NT2/D1 (cell line): ENCODE data around the gene PDGFRB.

ENCODE experiments used
- DNase-seq: peaks from one replicate; pipeline ENCODE4 v3.0.0-alpha.2; 2011; ENCODE audit warnings: low read depth, low spot score
- H3K27me3 ChIP-seq: 2 replicates; pipeline ENCODE4 v1.6.0; 2011; ENCODE audit warnings: mild to moderate bottlenecking; ENCODE audit not compliant: insufficient read length, insufficient read depth
- H3K36me3 ChIP-seq: 2 replicates; pipeline ENCODE4 v1.6.1; 2011; ENCODE audit warnings: mild to moderate bottlenecking, low read length, mixed read lengths; ENCODE audit not compliant: insufficient read depth, insufficient read length
- H3K4me1 ChIP-seq: 2 replicates; pipeline ENCODE4 v1.5.1; 2011; ENCODE audit not compliant: insufficient read depth, insufficient read length
- H3K4me3 ChIP-seq: 2 replicates; pipeline ENCODE4 v1.5.1; 2011; ENCODE audit warnings: low read depth; ENCODE audit not compliant: insufficient read length
- H3K9ac ChIP-seq: 2 replicates; pipeline ENCODE4 v1.6.0; 2011; ENCODE audit warnings: low read depth; ENCODE audit not compliant: insufficient read length
- H3K9me3 ChIP-seq: 2 replicates; pipeline ENCODE4 v1.5.1; 2011; ENCODE audit warnings: mild to moderate bottlenecking, low read length; ENCODE audit not compliant: insufficient read depth
- SUZ12 ChIP-seq: IDR thresholded peaks from 2 replicates; pipeline ENCODE4 v1.6.1; 2011; ENCODE audit not compliant: insufficient read length, insufficient read depth; ENCODE audit errors: extremely low read depth
- YY1 ChIP-seq: IDR thresholded peaks from 2 replicates; pipeline ENCODE4 v1.6.1; 2011; ENCODE audit not compliant: insufficient read length, insufficient read depth
- ZNF274 ChIP-seq: IDR thresholded peaks from 2 replicates; pipeline ENCODE4 v1.6.1; 2011; ENCODE audit warnings: mild to moderate bottlenecking, low read depth, low read length

PDGFRB gene

GRCh38 chr5:150077996-150078801 lies 77.4 kb downstream of the PDGFRB start:
- Histone ChIP-seq H3K27me3 (no peaks in the 10 kb centered on the region), H3K9ac (no peak overlapping the region), H3K9me3 (0 out of 2 replicates have a peak, but pooled peaks cover under 1% of the 10 kb centered on the region), H3K4me3 (no peak overlapping the region), H3K4me1 (peaks cover 7% of the 10 kb centered on the region), H3K36me3 (no peaks in the 10 kb centered on the region)
- TF ChIP-seq ZNF274 (no peak), SUZ12 (no peak), YY1 (no peak)
- DNase-seq = no peak

- no peak for DNase-seq
- no peak for TF ChIP-seq YY1
- TF ChIP-seq SUZ12 = no peak
- TF ChIP-seq ZNF274 = no peak
- 0 out of 2 replicates have a peak, but pooled peaks cover 3% of the 10 kb centered on the region for H3K9me3 ChIP-seq
- no peak overlapping the region for H3K4me3 ChIP-seq
- H3K36me3 ChIP-seq = no peaks in the 10 kb centered on the region
- H3K9ac ChIP-seq = no peak overlapping the region
- H3K4me1 ChIP-seq = peaks cover 4% of the 10 kb centered on the region
- no peaks in the 10 kb centered on the region for H3K27me3 ChIP-seq
Measured at GRCh38 chr5:150077060-150077459, 78.6 kb downstream of the PDGFRB start.

GRCh38 chr5:150075806-150076205 lies 79.8 kb downstream of the PDGFRB start:
- TF ChIP-seq ZNF274 (no peak), SUZ12 (no peak), YY1 (no peak)
- H3K4me3 ChIP-seq = no peak overlapping the region
- H3K4me1 ChIP-seq = peaks cover 2% of the 10 kb centered on the region
- no peak overlapping the region for H3K9ac ChIP-seq
- DNase-seq = no peak
- H3K27me3 ChIP-seq = no peaks in the 10 kb centered on the region
- H3K36me3 ChIP-seq = no peaks in the 10 kb centered on the region
- 0 out of 2 replicates have a peak, but pooled peaks cover 3% of the 10 kb centered on the region for H3K9me3 ChIP-seq

GRCh38 chr5:150075233-150075632 lies 80.4 kb downstream of the PDGFRB start:
- no peaks in the 10 kb centered on the region for H3K27me3 ChIP-seq
- no peak overlapping the region for H3K4me3 ChIP-seq
- no peak for TF ChIP-seq YY1
- TF ChIP-seq SUZ12 = no peak
- no peak for TF ChIP-seq ZNF274
- no peak for DNase-seq
- H3K9ac ChIP-seq = no peak overlapping the region
- no peaks in the 10 kb centered on the region for H3K4me1 ChIP-seq
- H3K9me3 ChIP-seq = 0 out of 2 replicates have a peak, but pooled peaks cover 3% of the 10 kb centered on the region
- no peaks in the 10 kb centered on the region for H3K36me3 ChIP-seq

- Histone ChIP-seq H3K4me1 (peaks cover 2% of the 10 kb centered on the region), H3K27me3 (no peaks in the 10 kb centered on the region), H3K36me3 (no peaks in the 10 kb centered on the region), H3K9ac (no peak overlapping the region), H3K9me3 (0 out of 2 replicates have a peak, but pooled peaks cover 3% of the 10 kb centered on the region), H3K4me3 (no peak overlapping the region)
- DNase-seq = no peak
- TF ChIP-seq YY1 = no peak
- no peak for TF ChIP-seq ZNF274
- no peak for TF ChIP-seq SUZ12
Measured at GRCh38 chr5:150073677-150074076, 82.0 kb downstream of the PDGFRB start.

GRCh38 chr5:150073086-150073625 lies 82.5 kb downstream of the PDGFRB start:
- peaks cover 2% of the 10 kb centered on the region for H3K4me1 ChIP-seq
- DNase-seq = no peak
- H3K4me3 ChIP-seq = no peak overlapping the region
- H3K9me3 ChIP-seq = 0 out of 2 replicates have a peak, but pooled peaks cover 3% of the 10 kb centered on the region
- H3K36me3 ChIP-seq = no peaks in the 10 kb centered on the region
- TF ChIP-seq SUZ12 (no peak), ZNF274 (no peak), YY1 (no peak)
- no peak overlapping the region for H3K9ac ChIP-seq
- no peaks in the 10 kb centered on the region for H3K27me3 ChIP-seq

- no peak overlapping the region for H3K9ac ChIP-seq
- DNase-seq = no peak
- H3K27me3 ChIP-seq = no peaks in the 10 kb centered on the region
- no peaks in the 10 kb centered on the region for H3K36me3 ChIP-seq
- no peak overlapping the region for H3K4me3 ChIP-seq
- TF ChIP-seq SUZ12 = no peak
- TF ChIP-seq ZNF274 = no peak
- no peak for TF ChIP-seq YY1
- peaks cover 2% of the 10 kb centered on the region for H3K4me1 ChIP-seq
- H3K9me3 ChIP-seq = 0 out of 2 replicates have a peak, but pooled peaks cover 3% of the 10 kb centered on the region
Measured at GRCh38 chr5:150070821-150071220, 84.8 kb downstream of the PDGFRB start.
